Neutrophil (primary cell): Measurements from ENCODE around the gene OR10G7.

Experiments used
- H3K27ac ChIP-seq: fragments of 200-600 bp; sonication (generic); 2 replicates; pipeline ENCODE4 v1.5.1; 2016; ENCODE audit warnings: mild to moderate bottlenecking, moderate library complexity
- H3K27me3 ChIP-seq: fragments of 200-600 bp; sonication (generic); 2 replicates; pipeline ENCODE4 v1.6.0; 2016; ENCODE audit warnings: mild to moderate bottlenecking
- H3K36me3 ChIP-seq: fragments of 200-600 bp; sonication (generic); 2 replicates; pipeline ENCODE4 v1.5.1; 2017
- H3K4me1 ChIP-seq, 2 experiments: fragments of 200-600 bp in 1 of 2; sonication (generic) in 1 of 2; 1 replicate in 1 of 2; 2 replicates in 1 of 2; pipeline versions ENCODE4 v1.5.1 to v1.6.1; 2013 to 2016; ENCODE audit warnings: low read depth in 1 of 2, low read length in 1 of 2, mild to moderate bottlenecking in 1 of 2, moderate library complexity in 1 of 2; ENCODE audit not compliant: control insufficient read depth in 1 of 2, insufficient read depth in 1 of 2
- H3K4me3 ChIP-seq, 2 experiments: fragments of 200-600 bp in 1 of 2; sonication (generic) in 1 of 2; 1 replicate in 1 of 2; 2 replicates in 1 of 2; pipeline ENCODE4 v1.5.1; 2013 to 2016; ENCODE audit warnings: low read depth in 1 of 2, low read length in 1 of 2, mild to moderate bottlenecking in 1 of 2, moderate library complexity in 1 of 2
- H3K9me3 ChIP-seq: fragments of 200-600 bp; sonication (generic); 2 replicates; pipeline ENCODE4 v1.5.1; 2016
- CTCF ChIP-seq: fragments of 200-600 bp; sonication (generic); IDR thresholded peaks from 2 replicates; pipeline ENCODE4 v1.5.1; 2016; ENCODE audit warnings: antibody characterized with exemption

Gene OR10G7

GRCh38 chr11:124041254-124041653 lies at the start of gene OR10G7:
Gene OR10G7 (minus strand): TSS chr11:124041325. CDS start chr11:124039001, 2,324 bp downstream.
- H3K27me3 ChIP-seq: no peaks in the 10 kb centered on the region
- H3K36me3 ChIP-seq: no peaks in the 10 kb centered on the region
- H3K9me3 ChIP-seq: no peaks in the 10 kb centered on the region
- no peak for TF ChIP-seq CTCF
- no peaks in the 10 kb centered on the region for H3K4me1 ChIP-seq
- H3K27ac ChIP-seq: no peak within 1 kb of the TSS
- H3K4me3 ChIP-seq: no peak within 1 kb of the TSS

- Histone ChIP-seq H3K27me3 (no peaks in the 10 kb centered on the region), H3K36me3 (no peaks in the 10 kb centered on the region), H3K27ac (no peak overlapping the region), H3K9me3 (no peaks in the 10 kb centered on the region), H3K4me3 (no peak overlapping the region), H3K4me1 (peaks cover 3 to 10% of the 10 kb centered on the region in 2 experiments)
- no peak for TF ChIP-seq CTCF
These were observed 45.1 kb upstream of the OR10G7 start for GRCh38 chr11:124085997-124086846.

- no peak overlapping the region for H3K27ac ChIP-seq
- TF ChIP-seq CTCF: no peak
- H3K9me3 ChIP-seq: no peaks in the 10 kb centered on the region
These were observed 44.5 kb upstream of the OR10G7 start for GRCh38 chr11:124085583-124085982.

GRCh38 chr11:124082371-124082770 lies 41.2 kb upstream of the OR10G7 start:
- no peak for TF ChIP-seq CTCF
- Histone ChIP-seq H3K4me3 (no peak overlapping the region), H3K9me3 (no peaks in the 10 kb centered on the region)

More at GRCh38 chr11:124085583-124085982, 44.5 kb upstream of the OR10G7 start:
- Histone ChIP-seq H3K4me1 (peaks cover 3 to 10% of the 10 kb centered on the region in 2 experiments), H3K4me3 (no peak overlapping the region), H3K27me3 (no peaks in the 10 kb centered on the region), H3K36me3 (no peaks in the 10 kb centered on the region)

GRCh38 chr11:124081483-124081882 lies 40.4 kb upstream of the OR10G7 start:
- Histone ChIP-seq H3K9me3 (no peaks in the 10 kb centered on the region), H3K36me3 (no peaks in the 10 kb centered on the region), H3K4me3 (no peak overlapping the region), H3K4me1 (peaks cover 3 to 11% of the 10 kb centered on the region in 2 experiments), H3K27ac (no peak overlapping the region), H3K27me3 (peaks cover 2% of the 10 kb centered on the region)
- TF ChIP-seq CTCF: no peak

More at GRCh38 chr11:124082371-124082770, 41.2 kb upstream of the OR10G7 start:
- no peaks in the 10 kb centered on the region for H3K27me3 ChIP-seq
- no peaks in the 10 kb centered on the region for H3K36me3 ChIP-seq
- H3K4me1 ChIP-seq: peaks cover 3 to 10% of the 10 kb centered on the region in 2 experiments
- no peak overlapping the region for H3K27ac ChIP-seq
